ENCODE data around the gene MAP4K4. TPM values are rescaled to one million over a fixed set of nuclear protein-coding genes. Genes with fewer than 3 reads are reported as not detected.

The MAP4K4 gene
- total RNA-seq, 1 experiment from 2014 or later: 132 TPM

GRCh38 chr2:101817481-101817880 lies 120.0 kb downstream of the MAP4K4 start:
- H2AFZ ChIP-seq (ENCODE audit: low read length): no peak overlapping the region
- H3K79me2 ChIP-seq (ENCODE audit: insufficient read depth, low read length): peaks cover 23% of the 10 kb centered on the region; the same call in 1 of the 2 replicates
- H3K18ac ChIP-seq (ENCODE audit: insufficient read length, low read depth, low read length): no peak overlapping the region
- no peak overlapping the region for H3T11ph ChIP-seq (ENCODE audit: low read length)
- H3K36me3 Mint-ChIP-seq (ENCODE audit: insufficient read depth in 1 of 3, low read depth in 3 of 3): peaks cover 0 to 2% (median 0%) of the 10 kb centered on the region in 3 experiments; a peak in 1 of 7 replicates
- no peak overlapping the region for H3K23ac ChIP-seq (ENCODE audit: insufficient read length, low read depth, low read length)
- no peak overlapping the region for H2BK5ac ChIP-seq (ENCODE audit: insufficient read length, low read length)
- no peak overlapping the region for H2BK15ac ChIP-seq (ENCODE audit: low read depth, low read length)
- peak overlapping the region in 1 of 3 experiments; percentile 37; a peak in 3 of 7 replicates for H3K27ac Mint-ChIP-seq
- H3K14ac ChIP-seq (ENCODE audit: insufficient read depth, low read length): no peak overlapping the region
- no peak overlapping the region for H3K56ac ChIP-seq (ENCODE audit: insufficient read length, low read depth, low read length)
- peaks cover 11% of the 10 kb centered on the region for H3K4me1 ChIP-seq (ENCODE audit: insufficient read depth, low read length)
- H3K27ac ChIP-seq (ENCODE audit: insufficient read length, low read depth, low read length): no peak overlapping the region
- no peak overlapping the region for H3K4me3 Mint-ChIP-seq
- H4K91ac ChIP-seq (ENCODE audit: insufficient read length, low read depth, low read length): no peak overlapping the region
- no peak overlapping the region for H3K9ac ChIP-seq (ENCODE audit: extremely low read depth, insufficient read length, low read length)
- no peaks in the 10 kb centered on the region for H3K27me3 ChIP-seq (ENCODE audit: insufficient read depth, low read length)
- no peak overlapping the region for H2BK20ac ChIP-seq (ENCODE audit: low read depth, low read length, poor library complexity, severe bottlenecking)
- H2BK12ac ChIP-seq (ENCODE audit: insufficient read length, low read depth, low read length): no peak overlapping the region
- H3K4me2 ChIP-seq (ENCODE audit: insufficient read depth, insufficient read length, low read length): no peak overlapping the region
- peaks cover 57 to 64% of the 10 kb centered on the region in 2 experiments for H3K4me1 Mint-ChIP-seq
- H3K9me3 Mint-ChIP-seq: no peaks in the 10 kb centered on the region
- H3K23me2 ChIP-seq (ENCODE audit: insufficient read length, low read depth, low read length, poor library complexity, severe bottlenecking): no peaks in the 10 kb centered on the region
- H3K79me1 ChIP-seq (ENCODE audit: insufficient read depth, low read depth, low read length, poor library complexity, severe bottlenecking): peaks cover 3% of the 10 kb centered on the region
- no CpG with 5 or more reads among the region's 6 CpGs for WGBS (ENCODE audit: extremely low coverage, insufficient read length, low lambda C conversion rate)
- H4K5ac ChIP-seq (ENCODE audit: insufficient read length, low read depth, low read length): no peak overlapping the region
- no peaks in the 10 kb centered on the region for H3K27me3 Mint-ChIP-seq (ENCODE audit: low read depth)
- H4K20me1 ChIP-seq (ENCODE audit: control insufficient read depth, insufficient read depth, insufficient read length): no peaks in the 10 kb centered on the region
- H4K8ac ChIP-seq (replicated peaks; ENCODE audit: insufficient read length, low read depth, low read length): no peak overlapping the region
- no peak overlapping the region for H3K4ac ChIP-seq (ENCODE audit: low read depth, low read length)
- TF ChIP-seq CTCF (conservative IDR thresholded peaks at IDR 0.05): no peak
- no peaks in the 10 kb centered on the region for H3K9me3 ChIP-seq (ENCODE audit: control insufficient read depth, low read depth, low read length)
- DNase-seq: no peak
- no peak overlapping the region for H2AK5ac ChIP-seq (ENCODE audit: insufficient read length, low read length)
- no peak overlapping the region for H2BK120ac ChIP-seq (ENCODE audit: low read depth, low read length, poor library complexity, severe bottlenecking)

All from H9 (cell line).